Measurements from ENCODE around the gene HNRNPD.
"Not testable (repeated sequence)": the region's sequence is repeated elsewhere in the genome, so short reads cannot be mapped to it uniquely, and the experiment has no call there.

HNRNPD gene, protein sequence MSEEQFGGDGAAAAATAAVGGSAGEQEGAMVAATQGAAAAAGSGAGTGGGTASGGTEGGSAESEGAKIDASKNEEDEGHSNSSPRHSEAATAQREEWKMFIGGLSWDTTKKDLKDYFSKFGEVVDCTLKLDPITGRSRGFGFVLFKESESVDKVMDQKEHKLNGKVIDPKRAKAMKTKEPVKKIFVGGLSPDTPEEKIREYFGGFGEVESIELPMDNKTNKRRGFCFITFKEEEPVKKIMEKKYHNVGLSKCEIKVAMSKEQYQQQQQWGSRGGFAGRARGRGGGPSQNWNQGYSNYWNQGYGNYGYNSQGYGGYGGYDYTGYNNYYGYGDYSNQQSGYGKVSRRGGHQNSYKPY

DNA sequence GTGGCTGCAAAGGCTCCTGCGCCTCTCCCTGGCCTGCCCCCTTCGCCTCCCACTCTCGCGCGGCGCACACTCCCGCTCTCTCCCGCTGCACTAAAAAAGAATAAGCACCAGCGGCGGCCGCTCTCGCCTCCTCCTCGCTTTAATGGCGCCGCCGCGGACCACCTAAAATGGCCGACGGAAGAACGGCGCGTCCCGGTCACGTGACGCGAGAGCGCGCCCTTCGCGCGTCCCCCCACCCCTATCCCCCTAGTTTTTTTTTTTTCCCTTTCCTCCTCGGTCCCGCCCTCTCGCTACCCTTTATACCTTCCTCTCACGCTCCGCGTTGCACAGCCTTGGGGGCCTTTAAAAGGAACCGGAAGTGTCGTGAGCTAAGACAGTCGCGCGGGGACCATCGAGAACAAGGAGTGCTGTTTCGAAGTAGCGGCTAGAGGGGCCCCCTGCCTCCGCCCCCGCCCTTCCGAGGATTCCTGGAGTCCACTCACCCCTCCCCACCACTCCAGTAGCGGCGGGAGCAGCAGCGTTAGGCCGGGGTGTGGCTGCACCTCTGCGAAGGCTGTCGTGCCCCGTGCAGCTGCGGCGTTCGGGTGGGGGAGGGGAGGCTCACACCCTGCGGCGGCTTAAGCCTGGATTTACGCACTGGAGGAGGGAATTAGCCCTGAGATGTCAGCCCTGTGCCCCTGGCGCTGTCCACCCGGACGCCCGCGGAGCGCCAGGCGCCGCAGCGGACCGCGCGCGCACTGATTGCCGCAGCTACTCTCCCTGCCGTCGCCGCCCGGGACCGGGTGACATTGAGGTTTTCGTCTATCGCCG is at the start of gene HNRNPD:
Gene HNRNPD (minus strand): TSS at position 176 of the 810 bp plus-strand sequence. CDS start 313 bp downstream, outside the sequence.
- FAIRE-seq (no peak), DNase-seq (ENCODE audit: insufficient read length, low spot score) (peak; percentile 66)
- TF ChIP-seq, protein P1, sequence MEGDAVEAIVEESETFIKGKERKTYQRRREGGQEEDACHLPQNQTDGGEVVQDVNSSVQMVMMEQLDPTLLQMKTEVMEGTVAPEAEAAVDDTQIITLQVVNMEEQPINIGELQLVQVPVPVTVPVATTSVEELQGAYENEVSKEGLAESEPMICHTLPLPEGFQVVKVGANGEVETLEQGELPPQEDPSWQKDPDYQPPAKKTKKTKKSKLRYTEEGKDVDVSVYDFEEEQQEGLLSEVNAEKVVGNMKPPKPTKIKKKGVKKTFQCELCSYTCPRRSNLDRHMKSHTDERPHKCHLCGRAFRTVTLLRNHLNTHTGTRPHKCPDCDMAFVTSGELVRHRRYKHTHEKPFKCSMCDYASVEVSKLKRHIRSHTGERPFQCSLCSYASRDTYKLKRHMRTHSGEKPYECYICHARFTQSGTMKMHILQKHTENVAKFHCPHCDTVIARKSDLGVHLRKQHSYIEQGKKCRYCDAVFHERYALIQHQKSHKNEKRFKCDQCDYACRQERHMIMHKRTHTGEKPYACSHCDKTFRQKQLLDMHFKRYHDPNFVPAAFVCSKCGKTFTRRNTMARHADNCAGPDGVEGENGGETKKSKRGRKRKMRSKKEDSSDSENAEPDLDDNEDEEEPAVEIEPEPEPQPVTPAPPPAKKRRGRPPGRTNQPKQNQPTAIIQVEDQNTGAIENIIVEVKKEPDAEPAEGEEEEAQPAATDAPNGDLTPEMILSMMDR (IDR thresholded peaks at IDR 0.05; ENCODE audit: insufficient read depth, missing control alignments), result no peak

DNA sequence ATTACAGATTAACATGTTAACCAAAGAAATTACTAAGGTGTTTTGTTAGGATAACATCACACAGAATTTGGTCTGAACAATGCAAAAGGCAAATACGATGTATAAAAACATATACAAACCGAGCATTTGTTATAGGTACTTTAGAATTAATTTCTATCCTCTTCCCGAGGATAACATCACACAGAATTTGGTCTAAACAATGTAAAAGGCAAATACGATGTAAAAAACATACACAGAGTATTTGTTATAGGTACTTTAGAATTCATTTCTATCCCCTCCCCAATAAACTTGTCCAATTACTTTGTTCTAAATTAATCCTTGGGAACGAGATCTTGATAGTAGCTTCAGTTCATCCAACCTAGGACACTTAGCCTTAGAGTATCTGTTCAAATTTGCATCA is 48.8 kb upstream of the HNRNPD start:
- TF ChIP-seq, protein P1 (IDR thresholded peaks at IDR 0.05; ENCODE audit: insufficient read depth, missing control alignments), result no peak
- DNase-seq (ENCODE audit: insufficient read length, low spot score), result no peak
- no peak for FAIRE-seq

GRCh38 chr4:82421796-82422560 is 48.2 kb upstream of the HNRNPD start:
- FAIRE-seq (peak; percentile 83), DNase-seq (ENCODE audit: insufficient read length, low spot score) (no peak)
- TF ChIP-seq, protein P1 (IDR thresholded peaks at IDR 0.05; ENCODE audit: insufficient read depth, missing control alignments), result no peak

DNA sequence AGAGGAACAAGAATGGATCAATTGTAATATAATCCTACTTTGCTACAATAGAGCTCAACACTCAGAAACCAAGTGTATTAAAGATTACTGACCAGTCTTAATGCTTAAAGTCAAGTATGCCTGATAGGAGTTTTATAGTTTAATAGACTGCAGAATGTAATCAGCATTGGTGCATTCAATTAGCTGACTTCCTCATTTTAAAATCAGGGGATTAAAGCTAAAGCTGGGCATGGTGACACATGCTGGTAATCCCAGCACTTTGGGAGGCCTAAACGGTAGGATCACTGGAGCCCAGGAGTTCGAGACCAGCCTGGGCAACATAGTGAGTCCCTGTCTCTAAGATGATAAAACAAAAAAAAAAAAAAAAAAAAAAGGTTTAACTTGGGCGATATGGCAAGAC is 45.7 kb upstream of the HNRNPD start:
- peak; percentile 43 for DNase-seq (ENCODE audit: insufficient read length, low spot score)
- no peak for FAIRE-seq

DNA sequence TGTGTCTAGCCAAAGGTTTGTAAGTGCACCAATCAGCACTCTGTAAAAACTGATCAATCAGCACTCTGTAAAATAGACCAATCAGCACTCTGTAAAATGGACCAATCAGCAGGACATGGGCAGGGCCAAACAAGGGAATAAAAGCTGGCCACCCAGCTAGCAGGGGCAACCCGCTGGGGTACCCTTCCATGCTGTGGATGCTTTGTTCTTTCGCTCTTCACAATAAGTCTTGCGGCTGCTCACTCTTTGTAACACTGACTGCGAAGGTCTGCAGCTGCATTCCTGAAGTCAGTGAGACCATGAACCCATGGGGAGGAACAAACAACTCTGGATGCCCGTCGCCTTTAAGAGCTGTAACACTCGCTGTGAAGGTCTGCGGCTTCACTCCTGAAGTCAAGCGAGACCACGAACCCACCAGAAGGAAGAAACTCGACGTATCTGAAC is 42.2 kb upstream of the HNRNPD start:
- DNase-seq (ENCODE audit: insufficient read length, low spot score) (no peak), FAIRE-seq (no peak)
- TF ChIP-seq, protein P1 (IDR thresholded peaks at IDR 0.05; ENCODE audit: insufficient read depth, missing control alignments), result no peak

More for the DNA sequence above, 45.7 kb upstream of the HNRNPD start:
- TF ChIP-seq, protein P1 (IDR thresholded peaks at IDR 0.05; ENCODE audit: insufficient read depth, missing control alignments), result no peak

DNA sequence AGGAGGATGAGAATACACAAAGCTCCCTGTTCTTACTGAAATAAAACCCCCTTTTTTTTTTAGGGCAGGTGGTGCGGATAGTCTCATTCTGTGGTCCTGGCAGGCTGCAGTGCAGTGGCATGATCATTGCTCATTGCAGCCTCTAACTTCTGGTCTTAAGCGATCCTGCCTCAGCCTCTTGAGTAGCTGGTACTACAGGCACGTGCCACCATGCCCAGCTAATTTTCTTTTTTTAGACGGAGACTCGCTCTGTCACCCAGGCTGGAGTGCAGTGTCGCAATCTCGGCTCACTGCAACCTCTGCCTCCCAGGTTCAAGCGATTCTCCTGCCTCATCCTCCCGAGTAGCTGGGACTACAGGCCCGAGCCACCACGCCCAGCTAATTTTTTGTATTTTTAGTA is 41.3 kb upstream of the HNRNPD start:
- not testable (repeated sequence) for FAIRE-seq; DNase-seq (ENCODE audit: insufficient read length, low spot score)

DNA sequence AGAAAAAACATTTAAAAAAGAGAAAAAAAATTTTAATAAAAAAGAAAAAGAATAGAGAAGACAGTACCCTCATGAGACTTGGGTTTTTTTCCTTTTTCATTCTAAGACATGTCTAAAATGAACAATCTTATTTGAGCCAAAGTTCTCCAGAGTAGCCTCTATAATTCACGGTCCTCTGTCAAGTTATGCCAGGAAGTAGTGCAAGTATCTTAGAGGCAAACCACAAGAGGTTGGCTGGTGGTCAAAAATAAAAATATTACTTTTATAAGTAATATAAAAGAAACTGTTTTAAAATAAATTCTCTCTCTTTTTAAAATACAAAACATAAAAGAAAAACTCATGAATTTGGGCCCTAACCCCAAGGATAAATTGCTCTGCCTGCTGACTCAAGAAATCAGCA is 29.9 kb upstream of the HNRNPD start:
- no peak for FAIRE-seq
- TF ChIP-seq, protein P1 (IDR thresholded peaks at IDR 0.05; ENCODE audit: insufficient read depth, missing control alignments), result no peak
- no peak for DNase-seq (ENCODE audit: insufficient read length, low spot score)
